Measurements from ENCODE around the gene UBE2O. TPM values are rescaled to one million over a fixed set of nuclear protein-coding genes. Genes with fewer than 3 reads are reported as not detected.

UBE2O gene
- polyA plus RNA-seq, 4 donors = 5.7 to 19.7 (median 9.6) TPM

DNA sequence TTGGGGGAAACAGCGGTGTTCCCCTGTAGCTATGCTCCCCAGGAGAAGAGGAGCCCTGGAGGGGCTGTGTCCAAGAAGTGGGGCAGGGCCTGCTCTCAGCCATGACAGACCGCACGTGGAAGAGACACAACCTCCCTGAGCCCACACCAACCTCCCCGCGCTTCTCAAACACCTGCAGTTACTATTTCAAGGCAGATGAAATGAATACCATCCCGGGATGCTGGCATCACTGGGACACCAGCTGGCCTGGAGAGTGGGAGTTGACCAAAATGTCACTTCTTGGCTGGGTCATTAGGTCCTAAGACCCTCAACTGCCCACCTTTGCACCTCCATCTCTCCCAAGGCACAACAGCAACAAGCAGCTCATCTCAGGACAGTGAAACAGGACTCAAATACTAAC is 36.5 kb downstream of the UBE2O start:
- Histone ChIP-seq H3K4me1 (ENCODE audit: control insufficient read depth in 3 of 3, insufficient read depth in 2 of 3, low read depth in 1 of 3, low read length in 2 of 3) (peaks cover 0 to 8% (median 6%) of the 10 kb centered on the region in 3 donors), H3K4me3 (ENCODE audit: low read depth in 1 of 3, low read length in 3 of 3) (no peak overlapping the region), H3K27me3 (ENCODE audit: control insufficient read depth in 3 of 3, insufficient read depth in 3 of 3, low read length in 3 of 3) (no peaks in the 10 kb centered on the region), H3K9me3 (ENCODE audit: control insufficient read depth in 2 of 2, insufficient read depth in 1 of 2, low read depth in 1 of 2, low read length in 1 of 2) (no peaks in the 10 kb centered on the region), H3K36me3 (ENCODE audit: control insufficient read depth in 3 of 3, insufficient read depth in 2 of 3, low read depth in 1 of 3, low read length in 3 of 3) (peaks cover 0 to 48% (median 0%) of the 10 kb centered on the region in 3 donors), H3K27ac (ENCODE audit: low read depth in 1 of 3, low read length in 2 of 3) (no peak overlapping the region)
- no peak for FAIRE-seq
- WGBS, 3 donors = 94 to 96% (median 94%) methylated on average over 6 of the region's 6 CpGs
- no peak for DNase-seq

DNA sequence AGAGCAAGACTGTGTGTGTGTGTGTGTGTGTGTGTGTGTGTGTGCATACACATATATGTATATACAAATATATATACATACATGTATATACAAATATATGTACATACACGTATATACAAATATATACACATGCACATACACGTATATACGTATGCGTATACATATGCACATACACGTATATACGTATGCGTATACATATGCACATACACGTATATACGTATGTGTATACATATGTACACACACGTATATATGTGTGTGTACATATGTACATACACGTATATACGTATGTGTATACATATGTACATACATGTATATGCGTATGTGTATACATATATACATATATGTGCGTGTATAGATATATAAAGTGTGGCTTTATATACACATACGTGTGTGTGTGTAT is 37.2 kb downstream of the UBE2O start:
- FAIRE-seq (no peak), DNase-seq (no peak)
- no peak overlapping the region for H3K27ac ChIP-seq (ENCODE audit: low read depth in 1 of 3, low read length in 2 of 3)
- no peak overlapping the region for H3K4me3 ChIP-seq (ENCODE audit: low read depth in 1 of 3, low read length in 3 of 3)
- peaks cover 0 to 8% (median 6%) of the 10 kb centered on the region in 3 donors for H3K4me1 ChIP-seq (ENCODE audit: control insufficient read depth in 3 of 3, insufficient read depth in 2 of 3, low read depth in 1 of 3, low read length in 2 of 3)
- whole genome bisulfite sequencing, 3 donors = 84 to 90% (median 85%) methylated on average over 15 of the region's 15 CpGs
- no peaks in the 10 kb centered on the region for H3K27me3 ChIP-seq (ENCODE audit: control insufficient read depth in 3 of 3, insufficient read depth in 3 of 3, low read length in 3 of 3)
- H3K36me3 ChIP-seq (ENCODE audit: control insufficient read depth in 3 of 3, insufficient read depth in 2 of 3, low read depth in 1 of 3, low read length in 3 of 3) = peaks cover 0 to 54% (median 5%) of the 10 kb centered on the region in 3 donors
- H3K9me3 ChIP-seq (ENCODE audit: control insufficient read depth in 2 of 2, insufficient read depth in 1 of 2, low read depth in 1 of 2, low read length in 1 of 2) = no peaks in the 10 kb centered on the region

DNA sequence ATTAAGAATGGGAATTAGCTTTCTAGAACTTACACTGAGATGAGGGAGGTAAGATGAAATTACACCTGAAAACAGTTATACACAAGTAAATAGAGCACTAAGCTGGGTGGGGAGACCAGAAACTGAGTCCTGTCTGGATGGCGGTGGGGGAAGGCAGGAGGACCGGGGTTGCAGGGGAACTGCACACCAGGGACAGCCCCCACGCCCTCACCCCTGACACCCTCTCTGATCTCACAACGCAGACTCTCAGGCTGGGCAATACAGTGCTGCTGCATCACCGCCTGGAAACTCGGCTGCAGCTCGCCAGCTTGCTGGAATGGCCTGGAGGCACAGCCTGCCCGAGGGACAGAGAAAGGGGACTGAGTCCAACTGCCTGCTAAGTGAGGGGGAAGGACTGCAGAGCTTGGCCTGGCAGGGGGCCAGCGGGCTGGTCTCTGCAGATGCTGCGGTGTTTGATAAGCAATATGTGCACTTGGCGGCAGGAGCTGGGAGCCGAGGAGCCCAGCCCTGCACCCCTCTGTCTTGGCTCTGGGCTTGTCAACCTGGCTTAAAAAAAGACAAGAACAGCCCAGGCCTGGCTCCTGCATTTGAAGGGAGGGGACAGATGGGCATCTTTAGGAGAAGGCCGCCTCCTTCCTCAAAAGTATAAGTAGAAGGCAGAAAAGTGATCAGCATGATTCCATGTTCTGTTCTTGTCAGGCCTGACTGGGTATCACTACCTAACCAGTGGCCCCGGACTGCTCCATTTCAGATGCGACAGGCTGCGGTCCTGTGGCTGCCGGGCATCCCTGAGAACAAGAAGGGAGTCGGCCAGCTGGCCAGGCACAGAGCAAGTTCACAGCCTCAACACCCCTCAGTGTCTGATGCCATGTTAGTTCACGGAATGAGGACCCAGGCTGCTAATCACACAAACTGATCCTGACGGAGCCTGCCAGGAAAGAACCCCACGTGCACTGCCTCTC is 38.3 kb downstream of the UBE2O start:
- peaks cover 0 to 59% (median 5%) of the 10 kb centered on the region in 3 donors for H3K36me3 ChIP-seq (ENCODE audit: control insufficient read depth in 3 of 3, insufficient read depth in 2 of 3, low read depth in 1 of 3, low read length in 3 of 3)
- peaks cover 0 to 6% (median 0%) of the 10 kb centered on the region in 3 donors for H3K4me1 ChIP-seq (ENCODE audit: control insufficient read depth in 3 of 3, insufficient read depth in 2 of 3, low read depth in 1 of 3, low read length in 2 of 3)
- WGBS, 3 donors = 49 to 58% (median 56%) methylated on average over 21 of the region's 21 CpGs
- H3K4me3 ChIP-seq (ENCODE audit: low read depth in 1 of 3, low read length in 3 of 3) = no peak overlapping the region
- no peak overlapping the region for H3K27ac ChIP-seq (ENCODE audit: low read depth in 1 of 3, low read length in 2 of 3)
- FAIRE-seq = no peak
- peak; percentile 37 to 38 for DNase-seq
- H3K9me3 ChIP-seq (ENCODE audit: control insufficient read depth in 2 of 2, insufficient read depth in 1 of 2, low read depth in 1 of 2, low read length in 1 of 2) = no peaks in the 10 kb centered on the region
- no peaks in the 10 kb centered on the region for H3K27me3 ChIP-seq (ENCODE audit: control insufficient read depth in 3 of 3, insufficient read depth in 3 of 3, low read length in 3 of 3)

DNA sequence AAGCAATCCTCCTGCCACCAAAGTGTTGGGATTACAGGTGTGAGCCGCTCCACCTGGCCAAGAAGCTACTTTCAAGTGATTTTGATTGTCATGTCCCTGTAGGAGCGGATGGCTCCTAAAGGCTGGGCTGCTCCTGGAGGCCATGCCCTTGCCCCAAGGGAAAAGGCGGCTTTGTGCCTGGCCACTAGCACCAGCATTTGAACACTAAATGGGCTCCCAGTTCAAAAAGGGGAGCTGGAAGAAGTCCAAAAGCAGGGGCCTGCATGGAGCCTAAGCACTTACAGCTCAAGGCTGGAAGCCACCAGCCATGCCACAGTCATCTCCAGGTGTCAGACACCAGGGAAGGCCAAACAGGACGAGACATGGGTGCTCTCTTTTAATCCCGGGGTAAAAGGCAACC is 41.7 kb downstream of the UBE2O start:
- H3K36me3 ChIP-seq (ENCODE audit: control insufficient read depth in 3 of 3, insufficient read depth in 2 of 3, low read depth in 1 of 3, low read length in 3 of 3) = peaks cover 0 to 63% (median 5%) of the 10 kb centered on the region in 3 donors
- no peaks in the 10 kb centered on the region for H3K27me3 ChIP-seq (ENCODE audit: control insufficient read depth in 3 of 3, insufficient read depth in 3 of 3, low read length in 3 of 3)
- no peaks in the 10 kb centered on the region for H3K9me3 ChIP-seq (ENCODE audit: control insufficient read depth in 2 of 2, insufficient read depth in 1 of 2, low read depth in 1 of 2, low read length in 1 of 2)
- H3K27ac ChIP-seq (ENCODE audit: low read depth in 1 of 3, low read length in 2 of 3) = no peak overlapping the region
- FAIRE-seq (no peak), DNase-seq (no peak)
- H3K4me3 ChIP-seq (ENCODE audit: low read depth in 1 of 3, low read length in 3 of 3) = no peak overlapping the region
- peaks cover 0 to 6% (median 0%) of the 10 kb centered on the region in 3 donors for H3K4me1 ChIP-seq (ENCODE audit: control insufficient read depth in 3 of 3, insufficient read depth in 2 of 3, low read depth in 1 of 3, low read length in 2 of 3)
- 91 to 99% (median 96%) methylated on average over 5 of the region's 5 CpGs for WGBS, 3 donors

DNA sequence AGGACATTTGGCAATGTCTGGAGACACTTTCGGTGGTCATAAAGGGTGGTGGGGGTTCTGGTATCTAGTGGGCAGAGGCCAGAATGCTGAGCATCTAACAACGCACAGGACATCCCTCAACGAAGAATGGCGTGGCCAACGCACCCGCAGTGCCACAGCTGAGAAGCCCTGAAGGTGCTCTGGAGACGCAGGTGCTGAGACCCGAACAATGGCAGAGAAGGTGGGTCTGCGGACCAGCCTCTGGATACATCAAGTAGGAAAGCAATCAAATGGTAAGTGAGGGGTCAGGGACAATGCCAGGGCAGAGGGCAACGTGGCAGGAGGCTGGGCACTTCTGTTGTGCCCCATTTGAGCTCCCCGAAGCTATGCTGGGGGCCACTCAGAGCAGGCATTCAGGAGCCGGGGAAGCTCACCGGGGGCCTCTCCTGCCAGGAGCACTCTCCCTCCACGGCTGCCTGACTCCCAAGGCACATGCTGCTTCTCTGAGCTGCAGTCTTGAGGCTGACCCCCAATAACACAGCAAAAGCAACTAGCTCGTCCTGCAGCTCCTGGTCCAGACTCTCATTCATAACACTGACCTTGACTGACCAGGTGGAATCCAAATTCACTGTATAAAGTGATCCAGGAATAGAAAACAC is 42.5 kb downstream of the UBE2O start:
- no peak overlapping the region for H3K4me3 ChIP-seq (ENCODE audit: low read depth in 1 of 3, low read length in 3 of 3)
- no peak overlapping the region for H3K27ac ChIP-seq (ENCODE audit: low read depth in 1 of 3, low read length in 2 of 3)
- H3K27me3 ChIP-seq (ENCODE audit: control insufficient read depth in 3 of 3, insufficient read depth in 3 of 3, low read length in 3 of 3) = no peaks in the 10 kb centered on the region
- H3K9me3 ChIP-seq (ENCODE audit: control insufficient read depth in 2 of 2, insufficient read depth in 1 of 2, low read depth in 1 of 2, low read length in 1 of 2) = no peaks in the 10 kb centered on the region
- no peak for FAIRE-seq
- peaks cover 0 to 6% (median 0%) of the 10 kb centered on the region in 3 donors for H3K4me1 ChIP-seq (ENCODE audit: control insufficient read depth in 3 of 3, insufficient read depth in 2 of 3, low read depth in 1 of 3, low read length in 2 of 3)
- 94% methylated on average over 15 of the region's 15 CpGs for WGBS, 3 donors
- H3K36me3 ChIP-seq (ENCODE audit: control insufficient read depth in 3 of 3, insufficient read depth in 2 of 3, low read depth in 1 of 3, low read length in 3 of 3) = peaks cover 0 to 70% (median 5%) of the 10 kb centered on the region in 3 donors
- no peak for DNase-seq

DNA sequence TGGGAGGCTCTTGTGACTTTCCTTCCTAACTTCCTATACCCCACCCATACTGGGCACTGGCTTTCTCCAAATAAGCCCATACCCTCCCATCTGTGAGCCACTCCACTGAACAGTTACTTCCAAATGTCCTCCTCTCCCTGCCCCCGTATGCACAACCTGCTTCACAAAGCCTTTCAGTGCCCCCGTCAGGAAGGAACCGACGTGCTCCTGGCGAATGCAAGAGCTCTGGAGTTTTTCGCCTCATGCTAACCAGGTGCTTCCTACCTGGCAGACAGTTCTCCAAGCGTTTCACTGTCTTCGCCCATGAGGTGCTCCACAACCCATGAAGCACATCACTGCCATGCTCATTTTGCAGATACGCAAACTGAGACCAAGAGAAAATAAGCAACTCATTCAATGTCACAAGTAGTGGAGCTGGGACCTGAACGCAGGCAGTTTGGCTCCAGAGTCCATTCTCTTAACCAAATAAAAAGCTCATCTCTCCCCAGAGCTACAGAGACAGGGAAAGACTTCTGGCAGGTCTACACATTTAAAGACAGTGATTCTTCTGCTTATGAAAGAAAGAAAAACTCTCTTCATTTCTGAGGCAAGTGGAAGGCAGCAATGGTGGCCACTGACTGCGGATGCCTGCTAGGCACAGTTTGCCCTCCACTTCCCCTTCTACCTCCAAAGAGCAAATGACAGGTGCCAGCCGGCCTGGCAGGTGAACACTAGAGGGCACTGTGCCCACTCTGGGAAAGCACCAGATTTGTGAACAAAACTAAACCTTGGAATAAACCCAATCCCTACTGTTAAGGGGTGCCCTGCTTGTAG is 44.7 kb downstream of the UBE2O start:
- Histone ChIP-seq H3K9me3 (ENCODE audit: control insufficient read depth in 2 of 2, insufficient read depth in 1 of 2, low read depth in 1 of 2, low read length in 1 of 2) (no peaks in the 10 kb centered on the region), H3K36me3 (ENCODE audit: control insufficient read depth in 3 of 3, insufficient read depth in 2 of 3, low read depth in 1 of 3, low read length in 3 of 3) (peaks cover 0 to 72% (median 8%) of the 10 kb centered on the region in 3 donors), H3K4me1 (ENCODE audit: control insufficient read depth in 3 of 3, insufficient read depth in 2 of 3, low read depth in 1 of 3, low read length in 2 of 3) (no peaks in the 10 kb centered on the region), H3K27me3 (ENCODE audit: control insufficient read depth in 3 of 3, insufficient read depth in 3 of 3, low read length in 3 of 3) (no peaks in the 10 kb centered on the region), H3K27ac (ENCODE audit: low read depth in 1 of 3, low read length in 2 of 3) (no peak overlapping the region), H3K4me3 (ENCODE audit: low read depth in 1 of 3, low read length in 3 of 3) (no peak overlapping the region)
- DNase-seq (peak; percentile 67 to 72), FAIRE-seq (no peak)
- 72 to 75% (median 74%) methylated on average over 12 of the region's 12 CpGs for WGBS, 3 donors

DNA sequence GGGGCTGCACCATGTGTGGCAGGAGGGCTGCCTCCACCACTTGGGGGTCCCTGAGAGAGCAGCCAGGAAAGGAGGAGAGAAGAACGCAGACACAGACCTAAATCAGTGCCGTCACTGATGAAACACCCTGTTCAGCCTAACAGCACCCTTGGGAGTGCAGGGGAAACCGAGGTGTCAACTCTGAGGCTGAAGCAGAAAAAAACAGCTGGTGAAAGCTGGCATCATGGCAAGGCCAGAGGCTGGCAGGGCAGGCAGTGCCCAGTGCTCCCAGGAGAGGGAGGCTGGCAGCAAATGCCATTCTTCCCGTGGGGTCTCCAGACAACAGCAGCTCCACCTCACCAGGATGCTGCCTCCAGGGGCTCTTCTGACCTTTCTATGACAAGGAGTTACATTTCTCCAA is 45.4 kb downstream of the UBE2O start:
- 84 to 93% (median 88%) methylated on average over 4 of the region's 4 CpGs for WGBS, 3 donors

More for the DNA sequence above, 45.4 kb downstream of the UBE2O start:
- DNase-seq (no peak), FAIRE-seq (no peak)
- Histone ChIP-seq H3K27ac (ENCODE audit: low read depth in 1 of 3, low read length in 2 of 3) (no peak overlapping the region), H3K9me3 (ENCODE audit: control insufficient read depth in 2 of 2, insufficient read depth in 1 of 2, low read depth in 1 of 2, low read length in 1 of 2) (no peaks in the 10 kb centered on the region), H3K27me3 (ENCODE audit: control insufficient read depth in 3 of 3, insufficient read depth in 3 of 3, low read length in 3 of 3) (no peaks in the 10 kb centered on the region), H3K4me1 (ENCODE audit: control insufficient read depth in 3 of 3, insufficient read depth in 2 of 3, low read depth in 1 of 3, low read length in 2 of 3) (no peaks in the 10 kb centered on the region), H3K36me3 (ENCODE audit: control insufficient read depth in 3 of 3, insufficient read depth in 2 of 3, low read depth in 1 of 3, low read length in 3 of 3) (peaks cover 1 to 74% (median 8%) of the 10 kb centered on the region in 3 donors), H3K4me3 (ENCODE audit: low read depth in 1 of 3, low read length in 3 of 3) (no peak overlapping the region)

Data from small intestine (tissue), 7 donors.